Fibroblast of lung (primary cell): ENCODE measurements around the gene ANO7. TPM values are rescaled to one million over a fixed set of nuclear protein-coding genes. Genes with fewer than 3 reads are reported as not detected.

ENCODE experiments used
- DNase-seq, 2 donors: peaks; one replicate each; pipeline versions ENCODE4 v3.0.0 to v3.0.0-alpha.2; 2010; ENCODE audit warnings: low read depth in 2 of 2
- H2AFZ ChIP-seq: 2 replicates; pipeline ENCODE4 v1.5.1; 2012; ENCODE audit warnings: low read length, control low read depth, inconsistent platforms
- H3K27ac ChIP-seq: 2 replicates; pipeline ENCODE4 v1.5.1; 2011; ENCODE audit warnings: low read length, control low read depth; ENCODE audit not compliant: insufficient read depth
- H3K27me3 ChIP-seq: 2 replicates; pipeline ENCODE4 v1.5.1; 2011; ENCODE audit warnings: mild to moderate bottlenecking, low read length; ENCODE audit not compliant: control insufficient read depth, insufficient read depth
- H3K36me3 ChIP-seq: 2 replicates; pipeline ENCODE4 v1.5.1; 2011; ENCODE audit warnings: low read length; ENCODE audit not compliant: control insufficient read depth, insufficient read depth
- H3K4me1 ChIP-seq: 2 replicates; pipeline ENCODE4 v1.5.1; 2011; ENCODE audit warnings: low read length; ENCODE audit not compliant: control insufficient read depth, insufficient read depth; ENCODE audit errors: extremely low read depth
- H3K4me2 ChIP-seq: 2 replicates; pipeline ENCODE4 v1.5.1; 2011; ENCODE audit warnings: low read length, control low read depth; ENCODE audit not compliant: insufficient read depth; ENCODE audit errors: extremely low read depth
- H3K4me3 ChIP-seq, 4 experiments: fragments of 200-600 bp in 1 of 4; sonication (generic) in 1 of 4; replicated peaks in 1 of 4; 2 replicates each; pipeline ENCODE4 v1.5.1; 2011 to 2016; ENCODE audit warnings: low read length in 4 of 4, low read depth in 3 of 4, mild to moderate bottlenecking in 3 of 4, control low read depth in 2 of 4, inconsistent platforms in 1 of 4, mixed read lengths in 1 of 4; ENCODE audit not compliant: insufficient read depth in 1 of 4; ENCODE audit errors: control extremely low read depth in 1 of 4
- H3K79me2 ChIP-seq: 2 replicates; pipeline ENCODE4 v1.5.1; 2012; ENCODE audit warnings: mild to moderate bottlenecking, low read length, inconsistent platforms; ENCODE audit not compliant: control insufficient read depth, insufficient read depth
- H3K9ac ChIP-seq: 2 replicates; pipeline ENCODE4 v1.5.1; 2011; ENCODE audit warnings: mild to moderate bottlenecking, low read length, control low read depth; ENCODE audit not compliant: insufficient read depth
- H3K9me3 ChIP-seq: 2 replicates; pipeline ENCODE4 v1.5.1; 2012; ENCODE audit warnings: low read depth, low read length; ENCODE audit not compliant: control insufficient read depth, insufficient read depth
- H4K20me1 ChIP-seq: 2 replicates; pipeline ENCODE4 v1.5.1; 2011; ENCODE audit warnings: low read length; ENCODE audit not compliant: control insufficient read depth, insufficient read depth; ENCODE audit errors: extremely low read depth
- CTCF ChIP-seq, 2 donors: IDR thresholded peaks in 1 of 2; conservative IDR thresholded peaks in 1 of 2; 1 replicate in 1 of 2; 2 replicates in 1 of 2; pipeline ENCODE4 v1.5.1; 2011 to 2012; ENCODE audit warnings: low read length in 2 of 2, control low read depth in 1 of 2, inconsistent platforms in 1 of 2, low read depth in 1 of 2, mild to moderate bottlenecking in 1 of 2
- EZH2 ChIP-seq: IDR thresholded peaks from 2 replicates; pipeline ENCODE4 v1.5.1; 2012; ENCODE audit warnings: low read length, control low read depth, mild to moderate bottlenecking; ENCODE audit errors: missing control alignments
- polyA plus RNA-seq, 2 donors: library from polyadenylated mRNA; depleted of rRNA in 1 of 2; stranded (reverse) in 1 of 2; unstranded in 1 of 2; fragments of >200 nt; gene quantifications; 2 replicates each; pipeline ENCODE4 v1.2.1, GENCODE V29; 2011 to 2012; ENCODE audit warnings: missing spikeins in 1 of 2
- total RNA-seq: library from RNA; depleted of rRNA; stranded (reverse); fragments of >200 nt; gene quantifications from 2 replicates; pipeline ENCODE4 v1.2.1, GENCODE V29; 2014

The ANO7 gene
- total and polyA plus RNA-seq, 2 donors (not counting 1 experiment from before 2014, with no cell fraction given) = 0.50 TPM

DNA sequence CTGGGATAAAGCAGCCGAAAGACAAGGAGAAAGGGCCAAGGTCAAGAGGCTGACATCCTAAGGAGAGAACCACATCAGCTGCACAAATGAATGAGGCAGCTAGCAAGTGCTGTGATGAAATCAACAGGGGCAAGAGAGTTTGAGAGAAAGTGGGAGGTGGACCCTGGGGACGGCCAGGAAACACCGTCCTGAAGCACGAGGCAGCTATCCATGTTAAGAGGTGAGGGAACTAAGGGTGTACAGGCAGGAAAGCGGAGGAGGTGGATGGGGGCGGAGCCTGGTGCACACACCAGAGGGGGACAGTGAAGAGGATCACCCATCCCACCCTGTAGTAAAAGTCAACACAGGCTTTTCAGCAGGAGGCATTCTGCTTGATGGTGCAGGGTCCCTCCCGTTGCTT, 74.6 kb downstream of the ANO7 start:
- DNase-seq = no peak
- no peak overlapping the region for H3K4me3 ChIP-seq
- peaks cover 43% of the 10 kb centered on the region for H3K36me3 ChIP-seq
- no peaks in the 10 kb centered on the region for H3K9me3 ChIP-seq
- H4K20me1 ChIP-seq = peaks cover 5% of the 10 kb centered on the region
- no peak overlapping the region for H2AFZ ChIP-seq
- H3K4me2 ChIP-seq = no peak overlapping the region
- TF ChIP-seq EZH2 (no peak), CTCF (conservative IDR thresholded peaks at IDR 0.05 in 1 of 2, IDR thresholded peaks at IDR 0.05 in 1 of 2; ENCODE audit: low read depth in 1 of 2, low read length in 2 of 2) (no peak)
- peaks cover 73% of the 10 kb centered on the region for H3K79me2 ChIP-seq
- H3K9ac ChIP-seq = no peak overlapping the region
- no peaks in the 10 kb centered on the region for H3K27me3 ChIP-seq
- no peak overlapping the region for H3K27ac ChIP-seq
- H3K4me1 ChIP-seq = peaks cover 6% of the 10 kb centered on the region

DNA sequence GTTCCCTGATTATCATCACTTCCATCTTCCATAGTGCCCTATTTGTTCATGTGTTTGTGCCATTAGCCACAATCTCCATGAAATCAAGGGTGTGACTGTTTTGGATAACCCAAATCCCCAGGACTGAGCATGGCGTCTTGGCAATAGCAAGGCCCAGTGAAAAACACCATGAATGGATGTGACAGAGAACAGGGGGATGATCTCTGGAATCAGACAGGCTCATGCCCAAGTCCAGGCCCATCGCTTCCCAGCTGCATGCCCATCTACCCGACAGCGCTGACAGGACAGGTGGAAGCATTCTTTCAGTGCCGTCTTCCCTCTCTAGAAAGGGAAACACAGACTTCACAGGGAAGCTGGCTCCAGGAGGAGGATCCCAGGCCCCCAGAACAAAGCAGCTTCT, 77.0 kb downstream of the ANO7 start:
- peaks cover 6% of the 10 kb centered on the region for H4K20me1 ChIP-seq

GRCh38 chr2:241267249-241268067, 79.0 kb downstream of the ANO7 start:
- H3K27ac ChIP-seq = no peak overlapping the region
- peaks cover 90% of the 10 kb centered on the region for H3K79me2 ChIP-seq
- peaks cover 13% of the 10 kb centered on the region for H4K20me1 ChIP-seq
- H3K4me3 ChIP-seq = no peak overlapping the region
- no peak overlapping the region for H3K4me2 ChIP-seq
- peaks cover 7% of the 10 kb centered on the region for H3K4me1 ChIP-seq
- H3K27me3 ChIP-seq = no peaks in the 10 kb centered on the region
- H3K9me3 ChIP-seq = no peaks in the 10 kb centered on the region
- TF ChIP-seq EZH2 (no peak), CTCF (conservative IDR thresholded peaks at IDR 0.05 in 1 of 2, IDR thresholded peaks at IDR 0.05 in 1 of 2; ENCODE audit: low read depth in 1 of 2, low read length in 2 of 2) (no peak)
- no peak overlapping the region for H2AFZ ChIP-seq
- no peak overlapping the region for H3K9ac ChIP-seq
- peaks cover 44% of the 10 kb centered on the region for H3K36me3 ChIP-seq
- DNase-seq = no peak

More for the DNA sequence above, 77.0 kb downstream of the ANO7 start:
- no peaks in the 10 kb centered on the region for H3K9me3 ChIP-seq
- no peak overlapping the region for H2AFZ ChIP-seq
- no peak overlapping the region for H3K27ac ChIP-seq
- peaks cover 82% of the 10 kb centered on the region for H3K79me2 ChIP-seq
- H3K9ac ChIP-seq = no peak overlapping the region
- no peaks in the 10 kb centered on the region for H3K27me3 ChIP-seq
- no peak for DNase-seq
- H3K36me3 ChIP-seq = peaks cover 49% of the 10 kb centered on the region
- no peak overlapping the region for H3K4me2 ChIP-seq
- H3K4me1 ChIP-seq = peaks cover 7% of the 10 kb centered on the region
- H3K4me3 ChIP-seq = no peak overlapping the region
- TF ChIP-seq CTCF (conservative IDR thresholded peaks at IDR 0.05 in 1 of 2, IDR thresholded peaks at IDR 0.05 in 1 of 2; ENCODE audit: low read depth in 1 of 2, low read length in 2 of 2) = no peak
- no peak for TF ChIP-seq EZH2
